A673 (cell line): ENCODE data around the gene KCNIP4. TPM values are rescaled to one million over a fixed set of nuclear protein-coding genes. Genes with fewer than 3 reads are reported as not detected.

Source experiments
- BruUV-seq: library from RNA; stranded (reverse); fragments of 400-500 nt; replicated peaks from 2 replicates; lab custom pipeline; 2021; lab: Mats Ljungman, UMichigan
- CTCF ChIA-PET: fragments of 300-600 bp; sonication (Branson Sonifier 250); formaldehyde crosslinking; loops from one replicate; lab custom pipeline; 2022; ENCODE audit warnings: antibody characterized with exemption; lab: Charles Lee
- POLR2A ChIA-PET: fragments of 300-600 bp; sonication (Branson Sonifier 250); formaldehyde crosslinking; loops from one replicate; lab custom pipeline; 2022; ENCODE audit warnings: antibody characterized with exemption; ENCODE audit not compliant: low non-redundant PET; lab: Charles Lee
- DNase-seq: peaks from one replicate; pipeline ENCODE4 v3.0.0-alpha.2; 2015; ENCODE audit warnings: low spot score
- H3K27ac ChIP-seq: fragments of 200-600 bp; sonication (generic); 2 replicates; pipeline ENCODE4 v1.5.1; 2016; ENCODE audit warnings: mixed run types, low read depth, mild to moderate bottlenecking, mixed read lengths, antibody characterized with exemption, low read length; ENCODE audit not compliant: poor library complexity, severe bottlenecking
- H3K27me3 ChIP-seq: fragments of 200-600 bp; sonication (generic); replicated peaks from 2 replicates; pipeline ENCODE4 v1.6.1; 2017; ENCODE audit warnings: mixed run types, low read depth, mild to moderate bottlenecking, mixed read lengths, antibody characterized with exemption, low read length; ENCODE audit not compliant: insufficient read depth, poor library complexity
- H3K36me3 ChIP-seq: fragments of 200-600 bp; sonication (generic); 2 replicates; pipeline ENCODE4 v1.6.1; 2016; ENCODE audit warnings: mixed run types, mild to moderate bottlenecking, mixed read lengths, antibody characterized with exemption, low read length; ENCODE audit not compliant: insufficient read depth, poor library complexity, severe bottlenecking
- H3K4me1 ChIP-seq: fragments of 200-600 bp; sonication (generic); 2 replicates; pipeline ENCODE4 v1.6.1; 2017; ENCODE audit warnings: mixed run types, mild to moderate bottlenecking, mixed read lengths, antibody characterized with exemption, low read length; ENCODE audit not compliant: insufficient read depth, poor library complexity, severe bottlenecking
- H3K4me3 ChIP-seq: fragments of 200-600 bp; sonication (generic); 2 replicates; pipeline ENCODE4 v1.5.1; 2016; ENCODE audit warnings: low read depth, mixed run types, mild to moderate bottlenecking, mixed read lengths, low read length; ENCODE audit not compliant: poor library complexity, severe bottlenecking
- H3K9me3 ChIP-seq: fragments of 200-600 bp; sonication (generic); 2 replicates; pipeline ENCODE4 v1.6.1; 2016; ENCODE audit warnings: mixed run types, low read depth, mild to moderate bottlenecking, mixed read lengths, antibody characterized with exemption, low read length; ENCODE audit not compliant: poor library complexity, severe bottlenecking
- CTCF ChIP-seq: fragments of 300-800, 200-600 bp; sonication (generic); conservative IDR thresholded peaks from 2 replicates; pipeline ENCODE4 v1.5.1; 2017; ENCODE audit warnings: low read depth, mild to moderate bottlenecking, antibody characterized with exemption, low read length, moderate library complexity, mixed read lengths
- EZH2 ChIP-seq: fragments of 200-600 bp; sonication (generic); IDR thresholded peaks from 2 replicates; pipeline ENCODE4 v1.6.1; 2017; ENCODE audit warnings: borderline replicate concordance, low read depth, mild to moderate bottlenecking, mixed read lengths, antibody characterized with exemption, low read length; ENCODE audit not compliant: poor library complexity, severe bottlenecking
- intact Hi-C: fragments of 100-400 bp; cut with micrococcal nuclease; formaldehyde crosslinking; loops from one replicate; pipeline ENCODE4 v1.10.0; 2022; ENCODE audit not compliant: unreplicated experiment
- total RNA-seq: library from RNA; stranded (reverse); gene quantifications from 2 replicates; pipeline ENCODE4 v1.2.3, GENCODE V29; 2021

The KCNIP4 gene
- total RNA-seq, 1 experiment from 2014 or later, result not detected

DNA sequence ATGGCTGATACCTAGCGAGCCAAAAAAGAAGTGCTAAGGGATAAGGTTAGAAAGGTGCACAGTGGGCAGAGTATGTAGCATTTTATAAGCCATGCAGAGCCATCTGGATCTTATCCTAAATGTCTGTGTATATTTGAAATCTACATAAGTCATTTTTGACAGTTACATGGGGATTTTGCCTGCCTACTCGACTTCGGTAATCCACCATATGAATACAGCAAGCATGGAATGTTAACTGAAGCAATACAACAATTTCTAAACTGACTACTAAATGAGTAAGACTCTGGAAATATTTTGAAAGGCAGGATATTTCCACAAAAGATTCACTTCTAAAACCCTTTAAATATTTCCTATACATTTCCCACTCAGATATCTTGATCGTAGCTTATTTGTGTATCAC lies 122.5 kb downstream of the KCNIP4 start:
- Histone ChIP-seq H3K9me3 (no peaks in the 10 kb centered on the region), H3K4me1 (no peaks in the 10 kb centered on the region), H3K27me3 (no peaks in the 10 kb centered on the region), H3K4me3 (no peak overlapping the region), H3K27ac (no peak overlapping the region), H3K36me3 (no peaks in the 10 kb centered on the region)
- DNase-seq, result no peak
- intact Hi-C loops, result no loop called here
- TF ChIP-seq CTCF, result no peak
- no peak for TF ChIP-seq EZH2
- ChIA-PET CTCF (no interaction called here), POLR2A (no interaction called here)
- BruUV-seq, result no TSS peak

- DNase-seq, result no peak
- BruUV-seq, result no TSS peak
Observed at GRCh38 chr4:21819086-21819485, 129.5 kb downstream of the KCNIP4 start.

GRCh38 chr4:21815651-21816377 lies 132.8 kb downstream of the KCNIP4 start:
- ChIA-PET CTCF (no interaction called here), POLR2A (no interaction called here)
- Histone ChIP-seq H3K36me3 (no peaks in the 10 kb centered on the region), H3K9me3 (no peaks in the 10 kb centered on the region), H3K27me3 (no peaks in the 10 kb centered on the region), H3K4me3 (no peak overlapping the region), H3K4me1 (no peaks in the 10 kb centered on the region), H3K27ac (no peak overlapping the region)
- TF ChIP-seq EZH2, result no peak
- TF ChIP-seq CTCF, result no peak
- DNase-seq, result no peak
- BruUV-seq, result no TSS peak
- intact Hi-C loops, result no loop called here

More at GRCh38 chr4:21819086-21819485, 129.5 kb downstream of the KCNIP4 start:
- H3K36me3 ChIP-seq, result no peaks in the 10 kb centered on the region
- no peaks in the 10 kb centered on the region for H3K9me3 ChIP-seq
- POLR2A ChIA-PET, result no interaction called here
- intact Hi-C loops, result no loop called here
- H3K27me3 ChIP-seq, result no peaks in the 10 kb centered on the region
- H3K27ac ChIP-seq, result no peak overlapping the region
- CTCF ChIA-PET, result no interaction called here
- H3K4me3 ChIP-seq, result no peak overlapping the region
- H3K4me1 ChIP-seq, result no peaks in the 10 kb centered on the region
- TF ChIP-seq CTCF (no peak), EZH2 (no peak)
